Measurements from ENCODE around the gene NR1D1. TPM values are rescaled to one million over a fixed set of nuclear protein-coding genes. Genes with fewer than 3 reads are reported as not detected.

The NR1D1 gene
- total RNA-seq, 1 donor from 2014 or later, result 15.0 TPM

GRCh38 chr17:40112718-40113109, 12.3 kb upstream of the NR1D1 start:
- TF ChIP-seq POLR2A (IDR thresholded peaks at IDR 0.05) (no peak), CTCF (IDR thresholded peaks at IDR 0.05) (no peak), POLR2AphosphoS5 (IDR thresholded peaks at IDR 0.05; ENCODE audit: insufficient read depth in 1 of 2, low read depth in 1 of 2) (no peak)
- H3K27me3 ChIP-seq, result no peaks in the 10 kb centered on the region
- peak overlapping the region; percentile 98 for H3K27ac ChIP-seq
- intact Hi-C loops (cut with DNase I), result loop anchor here (2.0 to 5.0 kb wide), 2 partner anchors 56 to 95 kb away; partner anchors contain the start of gene CSF3
- H3K4me1 ChIP-seq, result peaks cover 70% of the 10 kb centered on the region
- no peaks in the 10 kb centered on the region for H3K36me3 ChIP-seq
- DNase-seq (ENCODE audit: extremely low spot score in 2 of 2), result peak in 1 of 2 donors; percentile 94
- peak overlapping the region; percentile 20 to 42 for H3K4me3 ChIP-seq
- H3K9me3 ChIP-seq, result no peaks in the 10 kb centered on the region

GRCh38 chr17:40112191-40112711, 11.9 kb upstream of the NR1D1 start:
- intact Hi-C loops (cut with DNase I), result loop anchor here (2.0 to 5.0 kb wide), 2 partner anchors 57 to 95 kb away; partner anchors contain the start of gene CSF3
- Histone ChIP-seq H3K4me3 (peak overlapping the region; percentile 20 to 42), H3K4me1 (peaks cover 74% of the 10 kb centered on the region)

GRCh38 chr17:40111221-40112128, 11.1 kb upstream of the NR1D1 start:
- peak in 1 of 2 donors; percentile 99 for DNase-seq (ENCODE audit: extremely low spot score in 2 of 2)
- H3K27me3 ChIP-seq, result no peaks in the 10 kb centered on the region
- intact Hi-C loops (cut with DNase I), result loop anchor here (2.0 to 5.0 kb wide), 3 partner anchors 49 to 94 kb away; partner anchors contain the start of genes CSF3 and THRA
- TF ChIP-seq CTCF (IDR thresholded peaks at IDR 0.05) (peak; percentile 65 to 90 (median 84)), POLR2A (IDR thresholded peaks at IDR 0.05) (peak in 1 of 2 donors; percentile 57), POLR2AphosphoS5 (IDR thresholded peaks at IDR 0.05; ENCODE audit: insufficient read depth in 1 of 2, low read depth in 1 of 2) (peak; percentile 76 to 89)
- H3K36me3 ChIP-seq, result no peaks in the 10 kb centered on the region
- H3K9me3 ChIP-seq, result no peaks in the 10 kb centered on the region
- H3K27ac ChIP-seq, result peak overlapping the region; percentile 98
- H3K4me3 ChIP-seq, result peak overlapping the region in 1 of 2 donors; percentile 24
- H3K4me1 ChIP-seq, result peaks cover 82% of the 10 kb centered on the region

More at GRCh38 chr17:40112191-40112711, 11.9 kb upstream of the NR1D1 start:
- H3K27me3 ChIP-seq, result no peaks in the 10 kb centered on the region
- peak overlapping the region; percentile 98 for H3K27ac ChIP-seq
- H3K36me3 ChIP-seq, result no peaks in the 10 kb centered on the region
- TF ChIP-seq POLR2A (IDR thresholded peaks at IDR 0.05), result no peak
- no peak for TF ChIP-seq POLR2AphosphoS5 (IDR thresholded peaks at IDR 0.05; ENCODE audit: insufficient read depth in 1 of 2, low read depth in 1 of 2)
- TF ChIP-seq CTCF (IDR thresholded peaks at IDR 0.05), result no peak
- DNase-seq (ENCODE audit: extremely low spot score in 2 of 2), result no peak
- no peaks in the 10 kb centered on the region for H3K9me3 ChIP-seq

GRCh38 chr17:40110026-40110845, 9.8 kb upstream of the NR1D1 start:
- H3K4me3 ChIP-seq, result no peak overlapping the region
- TF ChIP-seq CTCF (IDR thresholded peaks at IDR 0.05), result no peak
- no peak for TF ChIP-seq POLR2AphosphoS5 (IDR thresholded peaks at IDR 0.05; ENCODE audit: insufficient read depth in 1 of 2, low read depth in 1 of 2)
- no peak for TF ChIP-seq POLR2A (IDR thresholded peaks at IDR 0.05)
- no peaks in the 10 kb centered on the region for H3K27me3 ChIP-seq
- DNase-seq (ENCODE audit: extremely low spot score in 2 of 2), result peak in 1 of 2 donors; percentile 90
- no peaks in the 10 kb centered on the region for H3K36me3 ChIP-seq
- peak overlapping the region; percentile 98 for H3K27ac ChIP-seq
- no peaks in the 10 kb centered on the region for H3K9me3 ChIP-seq
- intact Hi-C loops (cut with DNase I), result loop anchor here (2.0 to 5.0 kb wide), 2 partner anchors 47 to 93 kb away; partner anchors contain the start of genes CSF3 and THRA
- H3K4me1 ChIP-seq, result peaks cover 93% of the 10 kb centered on the region

Data from vagina (tissue), 2 donors.